ENCODE data around the gene GPX4.
A peak's percentile ranks its signal among the peaks of the same experiment; 100 is the strongest.

Gene GPX4

GRCh38 chr19:1058112-1058511, 45.7 kb upstream of the GPX4 start:
- Mint-ChIP-seq H3K4me1 (peaks cover 12% of the 10 kb centered on the region), H3K27me3 (ENCODE audit: low read depth, poor library complexity) (peaks cover 6% of the 10 kb centered on the region), H3K27ac (no peak overlapping the region), H3K9me3 (no peaks in the 10 kb centered on the region), H3K4me3 (no peak overlapping the region), H3K36me3 (ENCODE audit: low read depth) (no peaks in the 10 kb centered on the region)
- no peak for TF ChIP-seq CTCF (IDR thresholded peaks at IDR 0.05)
- no peak for DNase-seq

- no peak overlapping the region for H3K27ac Mint-ChIP-seq
Measured at GRCh38 chr19:1060689-1061088, 43.1 kb upstream of the GPX4 start.

GRCh38 chr19:1061987-1062386, 41.8 kb upstream of the GPX4 start:
- Mint-ChIP-seq H3K4me3 (no peak overlapping the region), H3K27me3 (ENCODE audit: low read depth, poor library complexity) (peaks cover 38% of the 10 kb centered on the region), H3K4me1 (peaks cover 17% of the 10 kb centered on the region), H3K36me3 (ENCODE audit: low read depth) (no peaks in the 10 kb centered on the region), H3K9me3 (no peaks in the 10 kb centered on the region), H3K27ac (no peak overlapping the region)
- TF ChIP-seq CTCF (IDR thresholded peaks at IDR 0.05), result no peak
- peak; percentile 4 for DNase-seq

More at GRCh38 chr19:1060689-1061088, 43.1 kb upstream of the GPX4 start:
- DNase-seq, result no peak
- no peak for TF ChIP-seq CTCF (IDR thresholded peaks at IDR 0.05)
- Mint-ChIP-seq H3K27me3 (ENCODE audit: low read depth, poor library complexity) (peaks cover 28% of the 10 kb centered on the region), H3K4me1 (peaks cover 19% of the 10 kb centered on the region), H3K4me3 (no peak overlapping the region), H3K9me3 (no peaks in the 10 kb centered on the region), H3K36me3 (ENCODE audit: low read depth) (no peaks in the 10 kb centered on the region)

- Mint-ChIP-seq H3K4me1 (peaks cover 17% of the 10 kb centered on the region), H3K4me3 (no peak overlapping the region), H3K36me3 (ENCODE audit: low read depth) (no peaks in the 10 kb centered on the region), H3K27ac (no peak overlapping the region), H3K9me3 (no peaks in the 10 kb centered on the region), H3K27me3 (ENCODE audit: low read depth, poor library complexity) (peaks cover 41% of the 10 kb centered on the region)
- peak; percentile 25 for DNase-seq
- TF ChIP-seq CTCF (IDR thresholded peaks at IDR 0.05), result no peak
Measured at GRCh38 chr19:1062387-1063029, 41.3 kb upstream of the GPX4 start.

- H3K9me3 Mint-ChIP-seq, result no peaks in the 10 kb centered on the region
- no peak overlapping the region for H3K4me3 Mint-ChIP-seq
- DNase-seq, result peak; percentile 42
- H3K4me1 Mint-ChIP-seq, result peaks cover 17% of the 10 kb centered on the region
- H3K36me3 Mint-ChIP-seq (ENCODE audit: low read depth), result no peaks in the 10 kb centered on the region
- H3K27me3 Mint-ChIP-seq (ENCODE audit: low read depth, poor library complexity), result peaks cover 49% of the 10 kb centered on the region
- TF ChIP-seq CTCF (IDR thresholded peaks at IDR 0.05), result no peak
- no peak overlapping the region for H3K27ac Mint-ChIP-seq
Measured at GRCh38 chr19:1063030-1063908, 40.5 kb upstream of the GPX4 start.

Measured in nephron progenitor cell (in vitro differentiated cells).